D721Med (cell line): Measurements from ENCODE around the gene CRISPLD2.

Experiments
- DNase-seq: peaks from one replicate; pipeline ENCODE4 v3.0.0; 2011; ENCODE audit warnings: low spot score; ENCODE audit not compliant: insufficient read length
- FAIRE-seq: peaks from 2 replicates; lab custom pipeline; 2011; peaks lifted over from hg19 to GRCh38; lab: Jason Lieb, UNC
- CTCF ChIP-seq: IDR thresholded peaks from 2 replicates; pipeline ENCODE4 v1.5.1; 2012; ENCODE audit warnings: mild to moderate bottlenecking, control low read depth; ENCODE audit not compliant: insufficient read depth; ENCODE audit errors: missing control alignments

CRISPLD2 gene

GRCh38 chr16:84780544-84781376, 39.0 kb upstream of the CRISPLD2 start:
- DNase-seq (no peak), FAIRE-seq (no peak)
- TF ChIP-seq CTCF = no peak

DNA sequence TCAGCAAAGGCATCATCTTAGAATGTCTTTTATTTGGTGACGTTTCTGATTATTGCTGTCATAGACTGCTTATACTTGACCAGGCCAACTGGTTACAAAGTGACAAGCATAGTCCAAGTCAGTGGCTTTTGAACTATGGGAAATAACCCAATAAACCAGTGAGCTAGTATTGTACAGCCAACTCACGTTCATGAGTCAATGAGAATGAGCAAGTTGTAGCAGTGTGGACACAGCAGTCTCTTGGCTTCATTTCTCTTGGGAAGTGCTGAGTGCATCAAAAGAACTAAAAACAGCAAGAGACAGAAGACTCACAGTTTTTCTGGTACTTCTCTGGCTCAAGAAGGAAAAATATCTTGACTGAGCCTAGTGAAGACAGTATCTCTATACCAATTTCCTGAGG, 36.9 kb upstream of the CRISPLD2 start:
- FAIRE-seq = no peak

DNA sequence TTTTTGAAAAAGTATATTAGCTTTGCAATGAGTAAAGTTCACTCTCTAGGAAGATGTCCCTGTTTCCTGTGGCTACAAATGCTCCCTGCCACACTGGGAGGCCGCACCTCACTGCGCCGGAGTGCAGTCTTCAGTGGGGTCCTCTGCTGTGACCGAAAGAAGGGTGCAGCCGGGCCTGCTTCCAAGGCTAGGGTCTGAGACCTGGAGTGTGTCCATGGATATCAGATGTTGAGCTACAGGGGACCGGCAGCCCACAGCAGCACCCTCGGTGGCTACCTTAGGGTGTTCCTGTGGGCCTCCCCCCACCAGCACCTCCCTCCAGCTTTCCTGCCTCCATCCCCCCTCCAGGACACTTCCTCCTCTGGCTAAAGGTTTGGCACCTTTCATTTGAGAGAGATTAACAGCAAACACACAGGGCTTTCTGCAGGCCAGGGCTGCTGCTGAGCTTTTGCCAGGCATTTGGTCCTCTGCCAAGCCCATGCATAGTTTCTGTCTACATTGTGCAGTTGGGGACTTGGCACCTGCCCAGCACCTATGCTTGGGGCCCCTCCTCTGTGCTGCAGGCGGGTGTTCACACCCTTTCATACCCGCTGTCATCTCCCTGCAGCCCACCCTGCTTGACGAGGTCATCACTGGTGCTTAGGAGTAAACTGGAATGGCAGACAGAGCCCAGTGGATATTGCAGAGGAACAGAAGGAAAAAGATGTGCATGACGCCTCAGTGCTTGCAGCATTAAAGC, 33.8 kb upstream of the CRISPLD2 start:
- FAIRE-seq (no peak), DNase-seq (no peak)
- no peak for TF ChIP-seq CTCF

More for the DNA sequence above, 36.9 kb upstream of the CRISPLD2 start:
- no peak for TF ChIP-seq CTCF
- no peak for DNase-seq

DNA sequence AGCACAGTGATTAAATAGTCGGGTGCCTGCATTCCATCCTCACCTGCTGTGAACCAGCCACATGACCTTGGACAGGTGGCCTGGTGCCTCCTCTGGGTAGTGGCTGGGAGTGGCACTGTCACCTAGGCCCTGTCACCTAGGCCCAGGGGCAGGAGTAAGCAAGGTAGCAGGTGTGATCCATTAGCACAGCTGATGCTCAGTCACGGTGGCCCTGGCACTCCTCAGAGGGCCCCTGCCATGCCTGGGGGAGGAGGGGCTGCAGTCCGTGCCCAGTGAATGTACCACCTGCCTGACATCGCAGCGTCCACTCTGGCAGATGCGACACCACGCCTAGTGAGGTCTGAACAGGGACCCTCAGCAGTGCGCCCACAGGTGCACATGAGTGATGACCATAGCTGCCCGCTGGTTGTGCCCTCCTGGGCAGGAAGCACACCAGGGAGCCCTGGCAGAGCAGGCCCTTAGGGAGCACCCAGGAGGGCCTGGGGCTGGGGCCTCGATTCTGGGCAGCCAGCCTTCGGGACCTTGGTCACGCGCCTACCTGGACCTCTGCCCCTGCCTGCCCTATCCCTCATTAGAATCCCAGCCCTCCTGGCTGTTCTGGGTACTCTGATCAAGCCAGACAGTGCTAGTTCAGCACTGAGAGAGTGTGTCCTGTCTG, 33.1 kb upstream of the CRISPLD2 start:
- no peak for TF ChIP-seq CTCF
- no peak for FAIRE-seq
- DNase-seq = no peak

GRCh38 chr16:84787263-84787622, 32.5 kb upstream of the CRISPLD2 start:
- no peak for DNase-seq
- no peak for FAIRE-seq
- TF ChIP-seq CTCF = no peak

GRCh38 chr16:84788920-84789391, 30.8 kb upstream of the CRISPLD2 start:
- DNase-seq = no peak
- FAIRE-seq = no peak
- TF ChIP-seq CTCF = no peak
